Measurements from ENCODE around the gene CLEC9A.

GRCh38 chr12:10102322-10102721, 71.8 kb downstream of the CLEC9A start:
- TF ChIP-seq CTCF (IDR thresholded peaks at IDR 0.05) (no peak), POLR2A (IDR thresholded peaks at IDR 0.05) (no peak)

Measured in thyroid gland (tissue), 4 donors.